GM21423 (cell line): Measurements from ENCODE around the gene OR2AJ1.
A peak's percentile ranks its signal among the peaks of the same experiment; 100 is the strongest.

Source experiments
- ATAC-seq: cut with Tn5 transposase; IDR thresholded peaks from one replicate; pipeline ENCODE4 v1.9.1; 2021; ENCODE audit warnings: mild to moderate bottlenecking, moderate library complexity; ENCODE audit not compliant: unreplicated experiment

OR2AJ1 gene, protein sequence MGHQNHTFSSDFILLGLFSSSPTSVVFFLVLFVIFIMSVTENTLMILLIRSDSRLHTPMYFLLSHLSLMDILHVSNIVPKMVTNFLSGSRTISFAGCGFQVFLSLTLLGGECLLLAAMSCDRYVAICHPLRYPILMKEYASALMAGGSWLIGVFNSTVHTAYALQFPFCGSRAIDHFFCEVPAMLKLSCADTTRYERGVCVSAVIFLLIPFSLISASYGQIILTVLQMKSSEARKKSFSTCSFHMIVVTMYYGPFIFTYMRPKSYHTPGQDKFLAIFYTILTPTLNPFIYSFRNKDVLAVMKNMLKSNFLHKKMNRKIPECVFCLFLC

DNA sequence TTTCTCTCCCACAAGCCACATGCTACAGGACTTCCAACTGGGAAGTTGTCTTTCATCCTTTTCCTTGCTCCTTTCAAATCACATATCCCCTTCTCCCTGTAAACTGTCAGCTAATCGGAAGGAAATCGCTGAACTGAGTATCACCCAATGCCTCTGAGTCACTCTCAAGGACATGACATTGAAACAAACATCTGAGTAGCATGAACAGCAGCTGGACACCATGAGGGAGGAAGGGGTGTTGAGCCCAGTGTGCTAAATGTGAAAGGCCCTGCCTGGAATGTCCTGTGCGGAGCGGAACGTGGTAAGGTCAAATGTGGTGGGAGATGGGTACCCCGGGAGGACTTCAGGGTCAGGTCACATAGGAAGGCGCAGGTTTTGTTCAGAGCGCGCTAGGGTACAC lies at the start of gene OR2AJ1:
Gene OR2AJ1, plus strand, starts transcription at position 22 of the 400 bp plus-strand sequence. CDS start 8,880 bp downstream, outside the sequence.
- ATAC-seq, result no peak

DNA sequence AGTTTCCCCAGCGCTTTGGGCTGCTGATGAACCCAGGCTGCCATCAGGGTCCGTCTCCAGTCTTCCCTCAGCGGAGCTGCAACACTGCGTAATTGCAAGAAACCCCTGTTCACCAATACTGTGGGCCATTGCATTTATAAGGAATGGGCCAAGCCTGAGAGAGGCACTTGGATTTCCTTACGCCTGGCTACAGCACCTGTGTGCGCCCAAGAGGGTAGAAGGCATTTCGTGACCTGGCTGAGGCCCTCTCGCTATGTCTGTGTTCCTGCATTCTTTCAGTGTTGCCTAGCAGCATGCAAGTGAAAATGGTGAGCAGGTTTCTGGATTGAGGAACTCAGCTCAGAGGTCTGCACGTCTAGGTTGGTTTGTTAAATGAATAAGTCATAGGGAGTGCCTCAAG lies 41.3 kb upstream of the OR2AJ1 start:
- ATAC-seq, result no peak

DNA sequence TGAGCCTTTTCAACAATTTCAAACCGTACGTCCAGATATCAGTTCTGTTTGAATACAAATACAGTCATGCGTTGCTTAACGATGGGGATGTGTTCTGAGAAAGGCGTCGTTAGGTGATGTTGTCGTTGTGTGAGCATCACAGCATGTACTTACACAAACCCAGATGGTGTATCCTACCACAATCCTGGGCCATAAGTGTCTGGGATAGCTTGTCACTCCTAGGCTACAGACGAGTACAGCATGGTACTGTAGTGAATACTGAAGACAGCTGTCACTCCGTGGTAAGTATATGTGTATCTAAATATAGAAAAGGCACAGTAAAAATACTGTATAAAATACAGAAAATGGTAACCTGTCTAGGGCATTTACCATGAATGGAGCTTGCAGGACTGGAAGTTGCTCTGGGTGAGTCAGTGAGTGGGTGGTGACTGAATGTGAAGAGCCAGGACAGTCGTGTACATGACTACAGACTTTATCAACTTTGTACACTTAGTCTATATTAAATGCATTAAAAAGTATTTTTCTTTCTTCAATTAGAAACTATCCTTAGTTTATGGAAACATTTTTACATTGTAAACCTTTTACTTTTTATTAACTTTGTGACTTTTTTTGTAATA lies 39.8 kb upstream of the OR2AJ1 start:
- ATAC-seq, result no peak

DNA sequence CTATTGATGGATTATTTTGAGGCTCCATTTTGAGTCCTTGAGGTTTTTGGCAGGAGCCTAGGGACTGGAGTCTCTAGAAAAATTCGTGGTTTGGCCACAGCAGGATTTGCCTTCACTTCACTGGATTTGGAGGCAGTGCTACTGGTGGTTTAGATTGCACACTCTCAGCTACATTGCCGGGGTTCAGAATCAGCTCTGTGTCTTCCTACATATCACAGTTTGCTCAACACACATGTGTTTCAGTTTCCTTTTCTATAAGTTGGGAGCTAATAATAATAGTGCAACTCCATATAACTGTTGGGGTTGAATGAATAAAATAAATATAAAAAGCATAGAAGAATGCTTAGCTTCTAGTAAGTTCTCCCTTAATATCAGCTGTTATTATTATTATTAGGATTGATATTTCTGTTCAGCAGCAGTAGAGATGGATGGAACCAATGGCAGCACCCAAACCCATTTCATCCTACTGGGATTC lies 29.5 kb upstream of the OR2AJ1 start, which contains the start of gene OR2W3:
Gene OR2W3, plus strand, starts transcription at position 425 of the 475 bp plus-strand sequence. Its CDS starts 0 bp downstream, at position 425.
- ATAC-seq, result no peak

DNA sequence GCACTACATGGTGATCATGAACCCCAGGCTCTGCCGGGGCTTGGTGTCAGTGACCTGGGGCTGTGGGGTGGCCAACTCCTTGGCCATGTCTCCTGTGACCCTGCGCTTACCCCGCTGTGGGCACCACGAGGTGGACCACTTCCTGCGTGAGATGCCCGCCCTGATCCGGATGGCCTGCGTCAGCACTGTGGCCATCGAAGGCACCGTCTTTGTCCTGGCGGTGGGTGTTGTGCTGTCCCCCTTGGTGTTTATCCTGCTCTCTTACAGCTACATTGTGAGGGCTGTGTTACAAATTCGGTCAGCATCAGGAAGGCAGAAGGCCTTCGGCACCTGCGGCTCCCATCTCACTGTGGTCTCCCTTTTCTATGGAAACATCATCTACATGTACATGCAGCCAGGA lies 28.7 kb upstream of the OR2AJ1 start:
- ATAC-seq, result no peak

DNA sequence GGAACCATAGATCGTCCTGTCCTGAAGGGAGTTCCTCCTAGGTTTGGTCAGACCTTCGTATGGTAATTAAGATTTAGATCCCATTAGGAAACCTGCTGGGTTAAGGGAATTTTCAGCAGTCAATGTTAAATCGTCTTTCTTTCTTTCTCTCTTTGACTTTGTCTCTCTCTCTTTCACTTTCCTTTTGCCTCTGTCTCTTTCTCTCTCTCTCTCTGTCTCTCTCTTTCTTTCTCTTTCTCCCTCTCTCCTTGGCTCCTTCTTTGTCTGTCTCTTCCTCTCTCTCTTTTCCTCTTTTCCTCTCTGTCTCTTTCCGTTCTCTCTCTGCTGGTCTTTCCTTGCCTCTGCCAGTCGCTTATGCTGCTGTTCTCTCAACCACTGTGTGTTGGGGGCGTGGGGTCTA lies 20.6 kb upstream of the OR2AJ1 start:
- no peak for ATAC-seq

DNA sequence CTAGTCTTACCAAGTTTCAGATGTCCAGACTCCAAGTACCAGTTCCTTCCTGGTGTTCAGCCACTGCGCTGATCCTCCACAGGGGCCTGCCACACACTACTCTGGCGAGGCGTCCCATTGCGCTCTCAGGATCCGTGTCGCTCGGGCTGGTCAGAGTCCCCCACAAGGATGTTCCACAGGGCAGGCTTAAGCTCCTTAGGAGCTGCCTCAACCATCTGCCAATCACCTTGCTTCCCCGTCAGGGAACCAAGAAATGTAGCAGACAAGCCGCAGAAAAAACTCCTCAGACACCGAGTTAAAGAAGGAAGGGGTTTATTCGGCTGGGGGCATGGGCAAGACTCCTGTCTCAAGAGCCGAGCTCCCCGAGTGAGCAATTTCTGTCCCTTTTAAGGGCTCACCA lies 19.5 kb upstream of the OR2AJ1 start:
- no peak for ATAC-seq

DNA sequence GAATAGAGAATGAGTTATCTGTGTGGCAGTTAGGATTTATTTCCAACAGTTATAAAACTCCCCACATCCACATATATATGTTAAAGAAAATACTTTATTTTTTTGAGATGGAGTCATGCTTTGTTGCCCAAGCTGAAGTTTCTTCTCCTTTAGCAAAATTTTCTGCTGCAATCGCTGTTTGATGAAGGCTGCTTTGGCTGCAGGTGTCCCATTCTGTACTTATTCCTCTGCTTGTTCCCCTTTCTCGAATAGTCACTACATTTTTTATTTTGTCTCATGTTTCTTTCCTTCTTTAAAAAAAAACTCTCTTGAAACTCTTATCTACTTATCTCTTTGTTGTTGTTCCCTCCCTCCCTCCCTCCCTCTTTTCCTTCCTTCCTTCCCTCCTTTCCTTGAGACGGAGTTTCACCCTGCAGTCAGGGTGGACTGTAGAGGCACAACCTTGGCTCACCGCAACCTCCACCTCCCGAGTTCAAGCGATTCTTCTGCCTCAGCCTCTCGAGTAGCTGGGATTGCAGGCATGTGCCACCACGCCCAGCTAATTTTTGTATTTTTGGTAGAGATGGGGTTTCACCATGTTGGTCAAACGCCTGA lies 18.7 kb upstream of the OR2AJ1 start:
- ATAC-seq, result no peak

DNA sequence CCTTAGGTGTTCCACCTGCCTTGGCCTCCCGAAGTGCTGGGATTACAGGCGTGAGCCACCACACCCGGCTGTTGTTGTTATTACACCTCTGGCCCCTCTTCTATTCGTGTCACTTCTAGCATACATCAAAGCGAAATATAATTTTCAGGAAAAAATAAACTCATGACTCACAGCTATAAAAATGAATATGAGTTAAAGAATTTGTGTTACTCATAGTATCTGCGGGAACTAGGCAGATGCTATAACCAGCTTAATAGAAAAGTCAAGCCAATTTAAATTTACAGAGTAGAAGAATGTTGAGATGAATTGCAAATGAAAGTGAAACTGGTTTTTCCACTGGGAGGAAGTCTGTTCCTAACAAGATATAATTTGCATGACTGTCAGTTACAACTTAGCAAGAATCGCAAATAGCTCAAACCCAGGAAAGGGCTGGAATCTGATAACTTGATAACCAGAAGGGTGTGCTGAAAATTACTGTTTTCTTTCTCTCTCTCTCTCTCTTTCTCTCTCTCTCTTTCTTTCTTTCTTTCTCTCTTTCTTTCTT lies 18.1 kb upstream of the OR2AJ1 start:
- ATAC-seq, result no peak

DNA sequence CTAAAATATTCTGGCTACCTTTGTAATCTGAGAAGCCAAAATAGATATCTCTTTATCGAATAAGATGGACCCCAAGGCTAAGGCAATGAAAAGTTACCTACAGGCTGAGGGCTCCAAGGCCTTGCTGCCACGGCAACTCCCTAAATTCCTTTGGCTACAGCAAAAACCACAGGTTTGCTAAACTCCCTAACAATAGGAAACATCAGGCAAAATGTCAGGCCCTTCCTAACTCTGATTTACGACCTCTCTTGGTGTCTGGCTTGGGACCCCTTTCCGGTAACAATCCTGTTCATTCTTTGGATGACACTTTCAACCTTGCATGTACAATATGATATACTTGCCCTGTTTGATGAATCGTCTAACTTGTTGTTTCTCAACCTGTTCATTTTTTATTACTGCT lies 15.9 kb upstream of the OR2AJ1 start:
- no peak for ATAC-seq

DNA sequence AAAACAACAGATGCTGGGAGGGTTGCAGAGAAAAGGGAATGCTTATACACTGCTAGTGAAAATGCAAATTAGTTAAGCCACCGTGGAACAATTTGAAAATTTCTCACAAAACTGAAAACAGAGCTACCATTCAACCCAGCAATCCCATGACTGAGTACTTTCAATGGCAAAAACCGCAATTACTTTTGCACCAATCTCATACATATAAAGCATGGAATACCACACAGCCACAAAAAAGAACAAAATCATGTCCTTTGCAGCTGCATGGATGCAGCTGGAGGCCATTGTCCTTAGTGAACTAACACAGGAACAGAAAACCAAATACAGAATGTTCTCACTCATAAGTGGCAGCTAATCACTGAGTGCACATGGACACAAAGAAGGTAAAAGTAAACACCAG lies 10.9 kb upstream of the OR2AJ1 start:
- ATAC-seq, result no peak

DNA sequence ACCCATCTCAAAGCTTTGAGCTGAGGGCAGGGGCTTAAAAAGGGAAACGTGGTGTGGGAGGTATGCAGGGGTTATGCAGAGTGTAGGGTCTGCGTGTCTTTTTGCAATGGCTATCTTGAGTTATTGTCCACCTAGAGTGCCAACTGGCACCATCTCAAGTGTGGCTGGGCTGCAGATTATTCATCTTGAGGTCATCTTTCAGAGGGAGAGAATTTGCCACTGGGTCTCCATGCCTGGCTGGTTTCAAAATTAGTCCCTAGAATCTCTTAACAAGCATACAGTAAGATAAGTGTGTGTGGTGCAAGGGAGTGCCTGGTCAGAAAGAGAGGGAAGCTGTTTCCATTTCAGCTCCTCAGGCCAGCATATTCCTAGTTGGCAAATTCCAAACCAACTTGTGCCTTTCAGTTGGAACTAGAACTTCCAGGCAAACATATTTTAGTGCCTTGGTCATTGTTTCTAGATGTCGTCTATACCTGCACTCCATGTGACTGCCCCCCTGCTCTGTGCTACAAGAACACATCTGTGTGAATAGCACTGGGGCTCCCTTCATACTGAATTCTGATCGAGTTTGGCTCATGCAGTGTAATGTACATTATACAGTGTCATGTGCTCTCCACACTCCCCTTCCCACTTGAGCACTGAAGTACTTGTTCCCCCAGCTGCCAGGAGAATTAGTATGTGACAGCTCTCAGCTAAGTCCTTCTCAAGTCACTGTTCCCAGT lies 9.6 kb upstream of the OR2AJ1 start:
- no peak for ATAC-seq

DNA sequence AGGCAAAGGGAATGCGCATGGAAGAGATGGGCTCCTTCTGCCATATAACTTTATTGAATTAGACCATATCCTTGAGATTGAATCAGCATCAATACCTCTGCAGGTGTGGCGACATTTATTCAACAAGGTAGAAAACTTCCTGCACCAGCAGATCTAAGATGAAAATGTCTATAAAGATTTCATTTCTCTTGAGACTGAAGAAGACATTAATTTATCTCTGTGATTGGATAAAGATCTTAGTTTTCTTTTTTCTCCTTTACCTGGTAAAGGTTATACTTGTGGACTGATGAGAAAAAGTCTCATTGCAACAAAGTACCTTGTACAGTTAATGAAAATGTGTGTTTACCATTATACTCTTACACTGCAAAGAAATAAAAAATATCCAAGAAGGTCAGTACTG lies 4.7 kb upstream of the OR2AJ1 start, which contains the start of gene OR2T8:
Gene OR2T8, plus strand, starts transcription at position 301 of the 400 bp plus-strand sequence. CDS start 766 bp downstream, outside the sequence.
- no peak for ATAC-seq

DNA sequence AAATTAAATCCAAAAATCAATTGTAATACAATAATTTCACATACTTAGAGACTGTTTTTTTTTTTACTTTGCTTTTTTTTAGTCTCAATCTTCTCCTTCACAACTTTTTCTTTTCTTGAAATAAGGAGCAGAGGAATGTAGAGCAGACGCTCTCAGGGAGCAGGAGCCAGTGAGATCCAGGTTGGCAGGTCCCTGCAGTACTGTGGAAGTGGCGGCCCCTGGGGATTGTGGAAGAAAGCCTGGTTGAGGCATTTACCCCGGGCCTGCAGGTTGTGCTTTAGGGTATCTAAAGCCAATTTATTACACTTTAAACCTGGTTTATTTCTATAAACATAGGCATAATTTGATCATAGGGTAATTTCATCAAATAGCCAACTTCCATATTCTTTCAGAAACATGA lies 748 bp upstream of the OR2AJ1 start:
- ATAC-seq, result no peak

DNA sequence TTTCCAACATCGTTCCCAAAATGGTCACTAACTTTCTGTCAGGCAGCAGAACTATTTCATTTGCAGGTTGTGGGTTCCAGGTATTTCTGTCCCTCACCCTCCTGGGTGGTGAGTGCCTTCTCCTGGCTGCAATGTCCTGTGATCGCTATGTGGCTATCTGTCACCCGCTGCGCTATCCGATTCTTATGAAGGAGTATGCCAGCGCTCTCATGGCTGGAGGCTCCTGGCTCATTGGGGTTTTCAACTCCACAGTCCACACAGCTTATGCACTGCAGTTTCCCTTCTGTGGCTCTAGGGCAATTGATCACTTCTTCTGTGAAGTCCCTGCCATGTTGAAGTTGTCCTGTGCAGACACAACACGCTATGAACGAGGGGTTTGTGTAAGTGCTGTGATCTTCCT lies 9.3 kb downstream of the OR2AJ1 start:
- ATAC-seq, result no peak

DNA sequence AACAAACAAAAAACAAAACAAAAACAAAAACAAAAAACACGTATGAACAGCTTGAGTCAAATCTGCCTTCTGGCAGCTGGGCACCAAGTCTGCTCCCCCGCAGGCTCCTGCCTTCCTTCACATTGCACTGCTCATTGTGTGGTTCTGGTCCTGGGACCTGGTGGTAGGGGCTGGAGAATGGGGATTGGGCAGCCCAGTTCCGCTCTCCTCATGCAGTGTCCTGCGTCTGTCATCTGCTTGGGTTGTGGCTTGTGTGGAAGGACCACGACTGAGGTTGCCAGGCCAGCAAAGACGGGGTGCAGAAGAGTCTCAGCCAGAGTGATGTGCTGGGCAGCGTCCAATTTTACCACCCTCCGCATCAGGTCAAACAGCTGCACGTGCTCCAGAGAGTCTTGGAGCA lies 11.1 kb downstream of the OR2AJ1 start:
- ATAC-seq, result no peak

DNA sequence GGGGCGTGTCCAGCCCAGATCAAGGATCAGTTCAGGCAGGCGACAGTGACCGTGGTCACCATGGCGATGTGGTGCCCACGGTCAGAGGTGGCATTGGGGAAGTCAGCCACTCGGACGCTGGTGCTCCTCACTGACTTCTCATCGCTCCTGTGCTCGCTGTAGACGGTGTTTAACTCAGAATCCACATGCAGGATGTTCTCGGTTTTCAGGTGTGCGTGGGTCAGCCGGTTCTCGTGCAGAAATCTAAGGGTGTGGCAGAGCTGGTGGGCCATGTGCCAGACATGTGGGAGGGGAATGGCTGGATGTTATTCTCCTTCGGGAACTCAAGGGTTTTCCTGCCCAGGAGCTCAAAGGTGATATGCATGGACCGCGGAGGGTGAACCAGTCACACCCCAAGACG lies 11.7 kb downstream of the OR2AJ1 start:
- no peak for ATAC-seq

DNA sequence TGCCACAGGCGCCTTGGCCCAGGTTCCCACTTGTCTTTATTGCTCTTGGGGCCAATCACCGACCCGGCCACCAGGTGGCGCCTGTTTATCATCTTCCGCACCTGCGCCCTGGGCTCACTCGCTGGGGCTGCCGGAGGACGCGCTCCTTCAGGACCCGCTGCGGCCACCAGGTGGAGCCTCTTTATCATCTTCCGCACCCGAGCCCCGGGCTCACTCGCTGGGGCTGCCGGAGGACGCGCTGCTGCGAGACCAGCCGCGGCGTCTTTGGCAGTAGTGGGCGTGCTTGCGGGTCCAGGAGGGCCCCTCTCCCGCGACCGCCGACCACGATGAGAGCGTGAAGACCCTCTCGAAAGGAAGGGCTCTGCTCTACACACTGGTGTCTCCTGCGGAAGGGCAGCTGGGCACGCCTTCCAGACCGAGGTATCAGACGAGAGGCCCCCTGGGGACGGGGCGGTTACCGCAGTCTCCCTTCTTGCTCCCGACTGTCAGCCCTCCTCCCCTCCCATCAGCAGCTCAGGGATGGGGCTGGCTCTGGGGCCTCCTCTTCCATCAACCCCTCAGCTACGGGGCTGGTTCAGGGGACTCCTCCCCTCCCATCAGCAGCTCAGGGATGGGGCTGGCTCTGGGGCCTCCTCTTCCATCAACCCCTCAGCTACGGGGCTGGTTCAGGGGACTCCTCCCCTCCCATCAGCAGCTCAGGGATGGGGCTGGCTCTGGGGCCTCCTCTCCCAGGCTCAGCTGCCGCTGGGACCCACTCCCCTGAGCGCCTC lies 12.5 kb downstream of the OR2AJ1 start:
- ATAC-seq, result peak; percentile 99

DNA sequence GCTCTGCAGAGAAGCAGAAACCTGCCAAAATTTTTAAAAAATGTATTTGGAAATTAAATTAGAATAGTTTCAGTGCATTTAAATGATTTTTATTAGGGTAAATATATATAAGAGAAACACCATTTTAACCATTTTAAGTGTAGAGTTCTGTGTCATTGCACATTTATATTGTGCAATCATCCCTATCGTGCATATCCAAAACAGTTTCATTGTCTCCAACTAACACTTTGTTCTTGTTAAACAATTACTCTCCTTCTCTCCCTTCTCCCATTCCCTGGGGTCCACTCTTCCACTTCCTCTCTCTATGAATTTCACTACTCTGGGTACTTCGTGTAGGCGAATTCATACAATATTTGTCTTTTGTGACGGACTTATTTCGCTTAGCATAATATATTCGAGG lies 17.9 kb downstream of the OR2AJ1 start:
- no peak for ATAC-seq

DNA sequence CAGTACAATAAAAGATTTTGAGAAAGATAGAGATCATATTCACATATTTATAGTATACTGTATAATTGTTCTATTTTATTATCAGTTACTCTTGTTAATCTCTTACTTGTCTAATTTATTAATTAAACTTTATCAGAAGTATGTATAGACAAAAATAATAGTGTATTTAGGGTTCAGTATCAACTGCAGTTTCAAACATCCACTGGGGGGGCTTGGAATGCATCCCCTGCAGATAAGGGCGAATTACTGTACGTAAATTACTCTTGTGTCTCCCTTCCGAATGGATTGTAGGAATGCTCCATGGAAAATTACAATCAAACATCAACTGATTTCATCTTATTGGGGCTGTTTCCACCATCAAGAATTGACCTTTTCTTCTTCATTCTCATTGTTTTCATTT lies 23.9 kb downstream of the OR2AJ1 start, which contains the start of gene OR2L8:
Gene OR2L8, plus strand, starts transcription at position 301 of the 400 bp plus-strand sequence. Its CDS starts 0 bp downstream, at position 301.
- no peak for ATAC-seq
